BJ (cell line): ENCODE measurements around the gene PPP1CB. TPM values are rescaled to one million over a fixed set of nuclear protein-coding genes. Genes with fewer than 3 reads are reported as not detected.

Experiments
- CTCF ChIA-PET: fragments of 350-600 bp; formaldehyde crosslinking; extraction: SDS; loops from one replicate; lab custom pipeline; 2021; ENCODE audit warnings: antibody characterized with exemption, inconsistent platforms; lab: Yijun Ruan, JAX
- POLR2A ChIA-PET: fragments of 300-600 bp; sonication (Branson Sonifier 250); formaldehyde crosslinking; extraction: SDS; loops from one replicate; lab custom pipeline; 2021; ENCODE audit warnings: antibody characterized with exemption; lab: Charles Lee
- DNase-seq: peaks from one replicate; pipeline ENCODE4 v3.0.0-alpha.2; 2011; ENCODE audit warnings: low read depth
- H3K27me3 ChIP-seq: 2 replicates; pipeline ENCODE4 v1.6.0; 2011; ENCODE audit warnings: low read length; ENCODE audit not compliant: control insufficient read depth, insufficient read depth
- H3K36me3 ChIP-seq: 2 replicates; pipeline ENCODE4 v1.5.1; 2011; ENCODE audit warnings: low read length; ENCODE audit not compliant: control insufficient read depth, insufficient read depth
- H3K4me3 ChIP-seq: 2 replicates; pipeline ENCODE4 v1.5.1; 2011; ENCODE audit warnings: low read depth, mild to moderate bottlenecking, control low read depth, low read length
- CTCF ChIP-seq: IDR thresholded peaks from 2 replicates; pipeline ENCODE4 v1.5.1; 2011; ENCODE audit warnings: low read depth, mild to moderate bottlenecking, control low read depth, inconsistent platforms, low read length, moderate library complexity; ENCODE audit not compliant: insufficient read depth
- polyA plus RNA-seq: library from polyadenylated mRNA; depleted of rRNA; stranded (reverse); fragments of >200 nt; gene quantifications from 2 replicates; pipeline ENCODE4 v1.2.3, GENCODE V29; 2011; rRNA removed

Gene PPP1CB
- polyA plus RNA-seq, 1 experiment, result 45.2 TPM

DNA sequence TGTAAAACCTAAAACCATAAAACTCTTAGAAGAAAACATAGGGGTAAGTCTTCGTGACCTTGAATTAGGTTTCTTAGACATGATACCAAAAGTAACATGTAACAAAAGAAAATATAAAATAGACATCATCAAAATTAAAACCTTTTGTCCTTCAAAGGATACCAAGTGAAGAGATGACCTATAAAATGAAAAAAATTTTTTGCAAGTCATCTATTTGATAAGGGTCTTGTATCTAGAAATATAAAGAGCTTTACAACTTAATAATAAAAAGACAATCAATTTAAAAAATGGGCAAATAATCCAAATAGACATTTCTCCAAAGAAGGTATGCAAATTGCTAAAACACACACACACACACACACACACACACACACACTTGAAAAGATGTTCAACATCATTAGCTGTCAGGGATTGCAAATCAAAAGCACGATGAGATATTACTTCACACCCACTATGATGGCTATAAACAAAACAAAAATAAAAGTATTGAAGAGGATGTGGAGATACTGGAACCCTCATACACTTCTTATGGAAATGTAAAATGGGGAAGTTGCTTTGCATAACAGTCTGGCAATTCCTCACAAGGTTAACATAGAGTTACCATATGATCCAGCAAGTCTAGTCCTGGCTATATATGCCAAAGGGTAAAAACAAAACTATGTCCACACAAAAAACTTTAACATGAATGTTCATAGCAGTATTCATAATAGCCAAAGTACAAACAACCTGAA lies 82.3 kb downstream of the PPP1CB start:
- no peak for DNase-seq
- no peaks in the 10 kb centered on the region for H3K27me3 ChIP-seq
- no peak overlapping the region for H3K4me3 ChIP-seq
- H3K36me3 ChIP-seq, result no peaks in the 10 kb centered on the region
- ChIA-PET POLR2A (no interaction called here), CTCF (interaction anchor here (0.9 to 1.4 kb wide), 3 partner anchors 13 to 17 kb away, joined by 3 read pairs; no protein-coding TSS in a partner anchor)
- TF ChIP-seq CTCF, result no peak

- no peak for TF ChIP-seq CTCF
- H3K27me3 ChIP-seq, result no peaks in the 10 kb centered on the region
- no peak overlapping the region for H3K4me3 ChIP-seq
- ChIA-PET POLR2A (no interaction called here), CTCF (interaction anchor here (1.4 to 1.7 kb wide), 3 partner anchors 10 to 24 kb away, joined by 3 read pairs; no protein-coding TSS in a partner anchor)
- H3K36me3 ChIP-seq, result no peaks in the 10 kb centered on the region
- DNase-seq, result no peak
These were observed 84.2 kb downstream of the PPP1CB start for GRCh38 chr2:28835781-28836180.

DNA sequence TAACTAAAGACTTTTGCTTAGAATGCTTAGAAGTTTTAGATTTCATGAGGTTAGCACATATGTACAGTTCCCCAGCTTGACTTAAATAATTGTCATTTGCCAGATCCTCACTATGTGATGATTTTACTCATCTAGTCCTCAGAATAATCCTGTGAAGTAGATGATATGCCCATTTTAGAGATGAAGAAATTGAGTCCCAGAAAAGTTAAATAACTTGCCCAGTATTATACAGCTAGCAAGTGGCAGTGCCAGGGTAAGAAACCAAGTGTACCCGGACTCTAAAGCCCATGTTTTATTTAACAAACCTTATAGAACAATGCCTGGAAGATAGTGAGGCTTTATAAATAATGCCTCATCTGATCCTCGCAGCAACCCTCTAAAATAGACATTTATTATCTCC lies 87.3 kb downstream of the PPP1CB start:
- Histone ChIP-seq H3K4me3 (no peak overlapping the region), H3K36me3 (no peaks in the 10 kb centered on the region), H3K27me3 (no peaks in the 10 kb centered on the region)
- TF ChIP-seq CTCF, result no peak
- POLR2A ChIA-PET, result no interaction called here
- CTCF ChIA-PET, result interaction anchor here (1.8 kb wide), 1 partner anchor 16 kb away, joined by 12 read pairs; no protein-coding TSS in a partner anchor
- DNase-seq, result no peak

- Histone ChIP-seq H3K27me3 (no peaks in the 10 kb centered on the region), H3K4me3 (no peak overlapping the region), H3K36me3 (no peaks in the 10 kb centered on the region)
- POLR2A ChIA-PET, result no interaction called here
- DNase-seq, result no peak
- TF ChIP-seq CTCF, result no peak
- CTCF ChIA-PET, result no interaction called here
These were observed 90.4 kb downstream of the PPP1CB start for GRCh38 chr2:28842042-28842441.

Other genes starting within 250 kb of the PPP1CB start
- gene SPDYA, start 59.0 kb downstream of the PPP1CB start, polyA plus RNA-seq, result 0.10 TPM in 1 of 2 replicates, not detected in the other
- gene TRMT61B, start 118.5 kb downstream of the PPP1CB start, polyA plus RNA-seq, result 8.0 and 12.0 TPM in 2 replicates
- 32.8 and 59.1 TPM in 2 replicates for gene WDR43, start 142.8 kb downstream of the PPP1CB start, polyA plus RNA-seq
- gene TOGARAM2, start 229.5 kb downstream of the PPP1CB start, polyA plus RNA-seq, result 0.09 and 0.29 TPM in 2 replicates